Posterior vena cava (tissue), 2 donors: ENCODE measurements around the gene UCK2. TPM values are rescaled to one million over a fixed set of nuclear protein-coding genes. Genes with fewer than 3 reads are reported as not detected.
A peak's percentile ranks its signal among the peaks of the same experiment; 100 is the strongest.

Source experiments
- DNase-seq: peaks from one replicate; pipeline ENCODE4 v3.0.0-alpha.2; 2020; ENCODE audit warnings: low spot score
- intact Hi-C, 2 donors: fragments of 100-400 bp; cut with DNase I; formaldehyde crosslinking; loops; one replicate each; pipeline versions ENCODE4 v1.14.1 to v1.14.2; 2022 to 2023
- total RNA-seq, 2 donors: library from RNA; stranded (reverse); fragmentation: NEBNext Ultra II Directional; extraction: Animal tissue kit (Norgen Biotek cat#: 25700); gene quantifications; one replicate each; pipeline ENCODE4 v1.2.1, GENCODE V29; 2021
- donor health status: DM: yes; HTN: yes; CAD: no.
- donor health status: DM: yes; HTN: yes; CAD: no.

UCK2 gene
- total RNA-seq, 2 donors from 2014 or later = 14.7 to 20.8 TPM

- intact Hi-C loops = no loop called here
- no peak for DNase-seq
Observed at GRCh38 chr1:165890684-165891083, 63.3 kb downstream of the UCK2 start.

GRCh38 chr1:165891111-165891860 is 63.9 kb downstream of the UCK2 start:
- intact Hi-C loops = no loop called here

GRCh38 chr1:165892935-165893334 is 65.5 kb downstream of the UCK2 start:
- no peak for DNase-seq
- intact Hi-C loops = no loop called here

More at GRCh38 chr1:165891111-165891860, 63.9 kb downstream of the UCK2 start:
- no peak for DNase-seq

- no peak for DNase-seq
- intact Hi-C loops = no loop called here
Observed at GRCh38 chr1:165893507-165893906, 66.1 kb downstream of the UCK2 start.

GRCh38 chr1:165894591-165894990 is 67.2 kb downstream of the UCK2 start:
- intact Hi-C loops = no loop called here
- no peak for DNase-seq

GRCh38 chr1:165895451-165895871 is 68.0 kb downstream of the UCK2 start:
- intact Hi-C loops = no loop called here

GRCh38 chr1:165896277-165896676 is 68.9 kb downstream of the UCK2 start:
- peak; percentile 88 for DNase-seq
- intact Hi-C loops = no loop called here

More at GRCh38 chr1:165895451-165895871, 68.0 kb downstream of the UCK2 start:
- no peak for DNase-seq

- intact Hi-C loops = no loop called here
- DNase-seq = no peak
Observed at GRCh38 chr1:165897326-165898303, 70.2 kb downstream of the UCK2 start.

- intact Hi-C loops = no loop called here
- no peak for DNase-seq
Observed at GRCh38 chr1:165898837-165899236, 71.4 kb downstream of the UCK2 start.

- intact Hi-C loops = no loop called here
- DNase-seq = peak; percentile 83
Observed at GRCh38 chr1:165899461-165899941, 72.1 kb downstream of the UCK2 start.

- intact Hi-C loops = loop anchor here in 1 of 2 donors (10.0 kb wide), 1 partner anchor 136 kb away; the partner anchor contains the start of gene TMCO1
- DNase-seq = no peak
Observed at GRCh38 chr1:165900576-165901380, 73.4 kb downstream of the UCK2 start.

GRCh38 chr1:165902565-165902964 is 75.2 kb downstream of the UCK2 start:
- intact Hi-C loops = loop anchor here in 1 of 2 donors (10.0 kb wide), 1 partner anchor 138 kb away; the partner anchor contains the start of gene TMCO1
- no peak for DNase-seq

- DNase-seq = no peak
- intact Hi-C loops = loop anchor here in 1 of 2 donors (10.0 kb wide), 1 partner anchor 139 kb away; the partner anchor contains the start of gene TMCO1
Observed at GRCh38 chr1:165903672-165904071, 76.3 kb downstream of the UCK2 start.

- intact Hi-C loops = loop anchor here in 1 of 2 donors (5.0 to 10.0 kb wide), 2 partner anchors 140 to 303 kb away; partner anchors contain the start of gene TMCO1
- no peak for DNase-seq
Observed at GRCh38 chr1:165904948-165905347, 77.5 kb downstream of the UCK2 start.

GRCh38 chr1:165905853-165906252 is 78.4 kb downstream of the UCK2 start:
- DNase-seq = no peak
- intact Hi-C loops = loop anchor here in 1 of 2 donors (5.0 to 10.0 kb wide), 2 partner anchors 141 to 304 kb away; partner anchors contain the start of gene TMCO1

- intact Hi-C loops = loop anchor here in 1 of 2 donors (5.0 to 10.0 kb wide), 2 partner anchors 143 to 305 kb away; partner anchors contain the start of gene TMCO1
Observed at GRCh38 chr1:165907256-165907857, 79.9 kb downstream of the UCK2 start.

GRCh38 chr1:165910764-165911421 is 83.5 kb downstream of the UCK2 start:
- peak; percentile 85 for DNase-seq
- intact Hi-C loops = loop anchor here in 1 of 2 donors (5.0 to 10.0 kb wide), 3 partner anchors 196 to 516 kb away; no protein-coding TSS in a partner anchor

More at GRCh38 chr1:165907256-165907857, 79.9 kb downstream of the UCK2 start:
- no peak for DNase-seq
